ENCODE results near the gene HOXB2.
"Not testable (repeated sequence)": the region's sequence is repeated elsewhere in the genome, so short reads cannot be mapped to it uniquely, and the experiment has no call there.

HOXB2 gene

GRCh38 chr17:48541036-48541576, 3.8 kb downstream of the HOXB2 start:
- no peak for DNase-seq (ENCODE audit: low read depth)

DNA sequence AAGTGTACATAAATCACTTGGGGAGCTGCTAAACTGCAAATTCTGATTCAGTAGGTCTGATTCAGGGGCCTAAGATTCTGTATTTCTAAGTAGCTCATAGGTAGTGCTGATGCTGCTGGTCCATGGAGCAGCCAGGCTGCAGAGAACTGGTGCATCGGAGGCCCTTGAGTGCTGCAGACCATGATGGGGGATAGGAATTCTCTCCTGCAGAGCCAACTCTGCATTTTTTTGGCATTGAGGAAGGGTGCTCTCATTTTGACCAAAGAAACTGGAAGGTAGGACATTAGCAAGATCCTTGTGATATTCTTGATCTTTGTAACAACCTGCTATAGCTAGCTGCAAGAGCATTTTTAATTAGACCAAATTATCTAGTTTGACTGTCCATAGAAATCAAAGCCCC, 4.7 kb downstream of the HOXB2 start:
- DNase-seq (ENCODE audit: low read depth) = no peak

DNA sequence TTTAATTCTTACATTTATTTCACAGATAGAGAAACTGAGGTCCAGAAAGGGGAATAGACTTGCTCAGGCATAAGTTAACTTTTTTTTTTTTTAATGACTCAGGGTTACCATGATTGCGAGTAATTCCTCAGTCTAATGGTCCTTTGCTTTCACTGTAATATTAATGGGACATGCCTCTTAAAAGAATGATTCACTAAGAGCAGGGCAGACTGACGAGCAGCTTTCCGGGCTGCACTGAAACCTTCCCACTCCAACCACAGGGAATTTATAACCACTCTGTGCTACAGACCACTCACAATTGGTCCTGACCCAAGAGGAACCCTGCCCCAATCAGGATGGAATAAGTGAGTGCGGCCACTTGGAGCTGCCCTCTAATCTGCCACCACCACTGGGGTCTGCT, 5.7 kb downstream of the HOXB2 start:
- peak; percentile 80 for DNase-seq (ENCODE audit: low read depth)

DNA sequence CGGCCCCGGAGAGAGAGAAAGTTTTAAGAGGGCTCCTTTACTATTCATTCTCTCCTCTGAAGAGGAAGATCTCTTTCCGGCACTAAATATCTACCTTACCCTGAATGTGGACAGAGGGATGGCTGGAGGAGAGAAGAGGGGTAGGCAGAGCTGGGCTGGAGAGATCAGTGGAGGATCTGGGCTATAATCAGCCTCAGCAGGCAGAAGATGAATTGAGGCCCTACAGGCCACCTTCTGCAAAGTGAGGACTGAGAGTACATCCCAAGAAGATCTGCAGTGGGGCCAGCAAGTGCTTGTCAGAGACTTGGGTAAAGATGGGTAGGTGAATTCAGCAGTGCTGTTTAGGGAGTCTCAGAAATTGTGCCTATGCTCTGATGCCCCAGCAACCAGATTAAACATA, 7.6 kb downstream of the HOXB2 start:
- no peak for DNase-seq (ENCODE audit: low read depth)

GRCh38 chr17:48535793-48536559, 8.9 kb downstream of the HOXB2 start:
- DNase-seq (ENCODE audit: low read depth) = not testable (repeated sequence)

DNA sequence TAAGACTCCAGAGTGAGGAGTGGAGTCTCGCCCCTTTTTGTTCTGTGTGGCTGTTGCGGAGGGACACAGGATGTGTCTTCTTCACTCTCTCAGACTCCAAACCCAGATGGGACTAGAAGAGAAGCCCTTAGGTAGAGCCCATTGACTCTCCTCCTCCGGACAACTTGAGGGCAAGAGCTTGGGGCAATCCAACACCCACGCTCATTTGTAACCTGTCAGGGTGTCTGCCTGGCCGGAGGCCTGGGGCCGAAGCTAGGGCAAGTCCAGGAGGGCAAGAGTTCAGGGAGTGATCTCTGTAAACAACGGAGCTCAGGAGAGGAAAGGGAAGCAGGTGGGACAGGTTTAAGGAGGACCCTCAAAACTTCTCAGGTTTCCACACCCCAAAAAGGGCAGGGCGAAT, 12.6 kb downstream of the HOXB2 start:
- no peak for DNase-seq (ENCODE audit: low read depth)

- DNase-seq (ENCODE audit: low read depth) = no peak
Measured at GRCh38 chr17:48530887-48531272, 14.0 kb downstream of the HOXB2 start, which contains the start of gene HOXB1. TSS of gene HOXB1 (minus strand) at chr17:48531011. CDS start at chr17:48530904, 107 bp downstream.

DNA sequence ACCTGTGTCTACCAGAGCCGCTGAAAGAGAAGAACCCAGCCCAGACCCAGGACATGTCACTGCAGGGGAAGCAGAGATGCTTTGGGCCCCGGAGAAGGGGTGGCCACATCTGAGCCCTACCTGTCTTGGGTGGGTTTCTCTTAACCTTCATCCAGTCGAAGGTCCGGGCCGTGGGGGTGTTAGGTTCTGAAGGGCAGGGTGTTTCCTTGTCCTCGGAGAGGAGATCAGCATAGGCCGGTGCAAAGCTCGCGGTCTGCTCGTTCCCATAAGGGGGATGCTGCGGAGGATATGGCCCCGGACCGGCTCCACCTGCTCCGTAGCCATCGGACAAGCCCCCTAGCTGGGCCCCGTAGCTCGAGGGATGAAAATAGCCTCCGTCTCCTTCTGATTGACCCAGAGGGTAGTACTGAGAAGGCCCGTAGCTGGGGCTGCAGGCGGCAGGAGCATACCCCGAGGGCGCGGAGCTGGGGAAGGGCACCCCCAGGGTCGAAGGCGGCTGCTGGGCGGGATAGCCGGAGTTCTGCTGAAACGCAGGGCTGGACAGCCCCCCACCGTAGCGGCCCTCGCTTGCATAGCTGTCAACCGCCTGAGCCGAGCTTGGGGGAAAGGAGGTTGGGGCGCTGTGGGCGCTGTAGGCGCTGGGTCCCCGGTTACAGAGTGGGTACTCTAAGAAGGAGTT, 14.6 kb downstream of the HOXB2 start:
- DNase-seq (ENCODE audit: low read depth) = no peak

DNA sequence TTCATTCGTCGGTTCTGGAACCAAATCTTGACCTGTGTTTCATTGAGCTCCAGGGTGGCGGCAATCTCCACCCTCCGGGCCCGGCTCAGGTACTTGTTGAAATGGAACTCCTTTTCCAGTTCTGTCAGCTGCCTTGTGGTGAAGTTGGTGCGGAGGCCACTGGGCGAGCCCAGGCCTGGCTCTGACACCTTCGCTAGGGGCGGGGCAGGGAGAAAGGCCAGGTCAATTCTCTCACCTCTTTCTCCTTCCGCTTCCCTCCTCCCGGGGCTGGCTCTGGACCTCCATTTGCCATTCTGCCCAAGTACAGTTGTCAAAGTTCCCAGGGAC, 15.3 kb downstream of the HOXB2 start:
- DNase-seq (ENCODE audit: low read depth) = no peak

DNA sequence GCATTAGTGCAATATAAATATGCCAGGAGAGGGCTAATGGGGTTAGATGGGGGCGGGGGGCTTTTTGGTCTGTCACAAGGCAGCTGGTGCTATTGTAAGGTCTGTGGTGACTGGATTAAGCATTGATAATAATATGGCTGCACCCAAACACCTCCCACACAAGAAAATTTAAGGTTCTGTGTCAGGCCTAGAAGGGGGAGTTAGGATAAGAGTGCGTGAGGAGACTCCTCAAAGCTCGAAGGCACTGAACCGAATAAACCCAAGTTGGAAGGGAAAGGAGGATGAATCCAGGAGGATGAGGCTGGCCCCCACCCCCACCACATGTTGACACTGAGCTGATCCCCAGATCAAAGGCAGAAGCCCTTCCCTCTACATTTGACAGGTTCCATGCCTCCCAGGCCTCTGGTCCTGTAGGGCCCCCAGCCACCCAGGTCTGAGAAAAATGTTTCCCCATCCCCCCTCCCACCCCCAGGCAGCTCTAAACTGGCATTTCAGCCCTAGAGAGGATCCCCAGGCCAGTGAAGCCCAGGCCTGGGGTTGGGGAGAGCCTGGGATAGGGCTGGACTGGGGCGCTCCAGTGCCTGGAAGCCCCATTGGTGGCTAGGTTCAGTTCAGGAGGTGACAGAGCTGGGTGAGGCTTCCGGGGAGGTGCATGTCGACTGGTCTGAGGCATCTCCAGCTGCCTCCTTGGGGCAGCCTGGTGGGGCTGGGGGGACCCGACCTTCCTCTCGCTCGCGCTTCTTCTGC, 15.8 kb downstream of the HOXB2 start:
- no peak for DNase-seq (ENCODE audit: low read depth)

GRCh38 chr17:48528153-48528935, 16.6 kb downstream of the HOXB2 start:
- no peak for DNase-seq (ENCODE audit: low read depth)

GRCh38 chr17:48527547-48527932, 17.4 kb downstream of the HOXB2 start:
- DNase-seq (ENCODE audit: low read depth) = no peak

DNA sequence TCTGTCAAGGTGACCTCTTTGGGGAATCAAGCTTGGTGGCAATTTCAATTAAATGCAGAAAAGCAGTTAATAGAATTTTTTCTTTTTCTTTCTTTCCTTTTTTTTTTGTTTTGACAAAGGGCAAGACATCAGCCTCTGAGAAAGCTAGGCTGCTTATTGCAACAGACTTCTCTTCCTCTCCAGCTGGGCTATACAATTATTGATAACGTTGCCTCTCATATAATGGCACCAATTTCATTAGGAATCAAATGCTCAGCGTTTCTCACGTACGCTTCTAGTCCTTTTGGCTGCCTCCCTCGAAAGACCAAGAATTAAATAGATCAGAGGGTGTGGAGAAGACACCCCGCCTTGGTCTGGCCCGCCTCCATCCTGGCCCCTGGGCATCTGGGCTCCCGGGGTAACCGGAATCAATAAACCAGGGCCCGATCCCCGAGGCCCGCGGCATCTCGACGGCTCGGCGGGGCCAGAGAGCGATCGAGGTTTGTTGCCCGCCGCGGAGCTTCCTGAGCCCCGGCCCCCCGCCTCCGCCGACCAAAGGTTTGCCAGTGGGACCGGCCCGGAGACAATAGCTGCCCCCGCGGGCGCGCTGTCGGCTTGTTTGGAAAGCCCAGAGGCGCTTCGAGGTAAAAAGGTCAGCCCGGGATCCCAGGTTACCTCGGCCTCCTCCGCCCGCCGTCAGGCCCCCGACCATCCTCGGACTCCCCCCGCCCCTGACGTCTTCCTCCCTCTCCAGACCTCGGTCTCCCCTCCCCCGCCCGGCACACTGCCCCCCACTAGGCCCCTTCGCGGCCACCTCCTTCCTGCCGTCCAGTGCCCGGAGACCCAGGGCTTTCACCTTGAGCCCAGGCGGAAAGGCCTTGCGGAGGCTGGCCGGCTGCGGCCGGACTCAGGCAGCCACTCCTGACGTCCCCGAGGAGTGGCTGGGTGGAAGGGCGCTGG, 18.0 kb downstream of the HOXB2 start:
- DNase-seq (ENCODE audit: low read depth) = no peak

DNA sequence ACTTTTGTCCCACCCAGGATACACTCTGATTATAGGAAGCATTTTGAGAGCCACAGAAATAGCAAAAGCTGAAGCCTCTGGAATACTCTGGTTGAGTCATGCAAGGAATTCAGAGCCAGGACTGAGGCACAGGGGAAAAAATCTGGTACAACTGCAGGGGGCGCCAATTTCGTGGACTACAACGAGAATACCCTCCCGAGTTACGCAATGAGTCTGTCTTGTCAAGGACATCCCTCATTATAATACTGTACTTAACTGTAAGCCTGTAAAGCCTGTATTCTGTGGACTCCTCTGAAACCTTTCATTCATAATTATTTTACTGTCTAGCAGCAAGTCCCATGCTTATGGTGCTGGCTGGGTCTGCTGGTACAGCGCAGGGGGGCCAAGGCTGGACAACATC, 21.9 kb downstream of the HOXB2 start:
- DNase-seq (ENCODE audit: low read depth) = no peak

DNA sequence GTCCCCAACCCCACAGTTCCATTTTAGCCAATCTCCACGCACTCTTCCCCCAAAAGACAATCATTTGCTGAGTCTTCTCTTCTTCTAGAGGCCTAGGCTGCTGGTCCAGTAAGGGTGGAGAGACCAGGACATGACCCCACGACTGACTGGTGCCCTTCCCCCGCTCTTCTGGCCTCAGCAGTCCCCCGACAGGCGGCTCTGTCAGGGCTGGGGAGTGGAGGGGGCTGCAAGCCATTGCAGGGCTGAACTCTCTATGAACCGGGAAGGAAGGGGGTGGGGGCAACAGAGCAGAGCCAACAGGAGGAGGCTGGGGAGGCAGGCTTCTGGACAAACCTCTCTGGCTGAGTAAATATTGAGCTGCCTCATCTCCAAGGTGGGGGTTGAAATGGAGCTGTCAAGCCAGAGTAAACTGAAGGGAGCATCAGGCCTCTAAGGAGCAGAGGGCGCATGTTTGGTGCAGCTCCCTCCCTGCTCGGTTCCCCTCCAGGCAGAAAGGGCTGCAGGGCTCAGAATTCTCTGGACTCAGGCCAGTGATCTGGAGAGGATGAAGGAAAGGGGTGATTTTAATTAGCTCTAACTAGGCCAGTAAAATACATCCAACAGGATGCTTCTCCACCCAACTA, 22.8 kb downstream of the HOXB2 start:
- no peak for DNase-seq (ENCODE audit: low read depth)

GRCh38 chr17:48520631-48521079, 24.3 kb downstream of the HOXB2 start:
- no peak for DNase-seq (ENCODE audit: low read depth)

- no peak for DNase-seq (ENCODE audit: low read depth)
Measured at GRCh38 chr17:48519427-48519826, 25.5 kb downstream of the HOXB2 start.

- DNase-seq (ENCODE audit: low read depth) = no peak
Measured at GRCh38 chr17:48517478-48517877, 27.4 kb downstream of the HOXB2 start.

GRCh38 chr17:48515925-48516900, 28.7 kb downstream of the HOXB2 start:
- no peak for DNase-seq (ENCODE audit: low read depth)
